Muscle of arm (tissue), 12 donors: ENCODE measurements around the gene SRGAP1. TPM values are rescaled to one million over a fixed set of nuclear protein-coding genes. Genes with fewer than 3 reads are reported as not detected.

Source experiments
- DNase-seq: peaks from one replicate; pipeline ENCODE4 v3.0.0-alpha.2; 2013
- polyA plus RNA-seq, 12 donors: library from polyadenylated mRNA; unstranded; fragments of 120-200 nt; gene quantifications; one replicate each; pipeline ENCODE4 v1.2.1, GENCODE V29; 2013; ENCODE audit not compliant: insufficient read length in 12 of 12

Gene SRGAP1
- polyA plus RNA-seq, 12 donors: 5.1 to 23.3 (median 7.1) TPM; not detected in 1

GRCh38 chr12:63904653-63905052, 60.2 kb downstream of the SRGAP1 start:
- no peak for DNase-seq

- DNase-seq: no peak
Measured at GRCh38 chr12:63905544-63905943, 61.0 kb downstream of the SRGAP1 start.

- DNase-seq: no peak
Measured at GRCh38 chr12:63906876-63907275, 62.4 kb downstream of the SRGAP1 start.

- no peak for DNase-seq
Measured at GRCh38 chr12:63907561-63907960, 63.1 kb downstream of the SRGAP1 start.

- no peak for DNase-seq
Measured at GRCh38 chr12:63909746-63910145, 65.2 kb downstream of the SRGAP1 start.

GRCh38 chr12:63911341-63911740, 66.8 kb downstream of the SRGAP1 start:
- no peak for DNase-seq

GRCh38 chr12:63912651-63913050, 68.2 kb downstream of the SRGAP1 start:
- DNase-seq: no peak

- DNase-seq: no peak
Measured at GRCh38 chr12:63913929-63914328, 69.4 kb downstream of the SRGAP1 start.

- DNase-seq: peak; percentile 36
Measured at GRCh38 chr12:63915105-63915800, 70.8 kb downstream of the SRGAP1 start.

- DNase-seq: no peak
Measured at GRCh38 chr12:63916561-63917476, 72.3 kb downstream of the SRGAP1 start.

- DNase-seq: no peak
Measured at GRCh38 chr12:63917477-63917862, 73.0 kb downstream of the SRGAP1 start.

GRCh38 chr12:63917864-63918799, 73.6 kb downstream of the SRGAP1 start:
- no peak for DNase-seq

GRCh38 chr12:63918800-63919300, 74.3 kb downstream of the SRGAP1 start:
- no peak for DNase-seq

GRCh38 chr12:63919756-63920155, 75.3 kb downstream of the SRGAP1 start:
- DNase-seq: no peak

GRCh38 chr12:63921157-63921556, 76.7 kb downstream of the SRGAP1 start:
- DNase-seq: no peak

- DNase-seq: no peak
Measured at GRCh38 chr12:63922474-63922873, 78.0 kb downstream of the SRGAP1 start.

GRCh38 chr12:63924781-63925180, 80.3 kb downstream of the SRGAP1 start:
- no peak for DNase-seq

GRCh38 chr12:63927511-63927910, 83.0 kb downstream of the SRGAP1 start:
- no peak for DNase-seq

GRCh38 chr12:63928305-63928704, 83.8 kb downstream of the SRGAP1 start:
- DNase-seq: no peak

- DNase-seq: no peak
Measured at GRCh38 chr12:63929426-63929825, 84.9 kb downstream of the SRGAP1 start.

- no peak for DNase-seq
Measured at GRCh38 chr12:63930971-63931370, 86.5 kb downstream of the SRGAP1 start.

- DNase-seq: no peak
Measured at GRCh38 chr12:63931703-63932102, 87.2 kb downstream of the SRGAP1 start.
